Measurements from ENCODE around the gene TTC23L. TPM values are rescaled to one million over a fixed set of nuclear protein-coding genes. Genes with fewer than 3 reads are reported as not detected.
A peak's percentile ranks its signal among the peaks of the same experiment; 100 is the strongest.
"Not testable (repeated sequence)": the region's sequence is repeated elsewhere in the genome, so short reads cannot be mapped to it uniquely, and the experiment has no call there.

TTC23L gene
- total RNA-seq, 1 experiment from 2014 or later: 3.9 TPM

DNA sequence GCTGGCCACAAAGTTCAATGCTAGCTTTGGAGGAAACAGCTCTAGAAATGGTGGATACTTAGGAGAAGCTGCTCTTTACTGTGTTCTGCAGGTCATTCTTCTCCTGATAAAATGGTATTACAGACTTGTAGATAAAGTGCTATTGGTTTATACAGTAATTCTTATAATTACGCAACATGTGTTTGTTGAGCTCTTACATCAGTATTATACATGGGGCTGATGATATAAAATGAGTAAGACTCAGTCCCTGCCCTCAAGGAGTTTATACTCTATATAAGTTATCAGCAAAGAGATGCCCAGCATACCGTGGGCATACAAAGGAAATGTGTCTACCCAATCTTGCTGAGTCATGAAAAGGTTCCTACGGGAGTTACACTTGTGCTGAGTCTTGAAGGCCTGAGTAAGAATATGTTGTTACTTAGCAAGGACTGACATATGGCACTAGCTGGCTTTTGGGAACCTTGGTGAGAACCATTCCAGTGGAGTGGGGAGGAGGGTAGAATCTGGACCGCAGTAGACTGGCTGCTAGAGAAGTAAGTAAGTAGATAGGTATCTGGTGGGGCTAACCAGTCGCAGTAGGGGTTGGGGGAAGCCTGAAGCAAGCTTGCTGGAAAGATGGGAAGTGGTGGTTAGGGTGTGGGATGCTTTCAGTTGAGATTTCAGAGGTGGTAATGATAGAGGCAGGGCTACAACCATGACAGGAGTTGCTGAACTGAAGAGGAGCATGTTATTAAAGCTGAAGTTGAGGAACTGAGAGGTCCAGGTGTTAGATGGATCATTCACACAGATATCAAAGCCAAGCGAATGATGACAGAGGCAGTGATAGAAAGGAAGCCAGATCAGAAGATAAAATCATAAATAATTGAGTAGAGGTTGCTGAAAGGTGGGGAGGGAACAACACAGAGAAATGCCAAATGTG, 11.1 kb upstream of the TTC23L start:
- Histone ChIP-seq H3F3A (ENCODE audit: insufficient read depth, low read depth) (peaks cover 36% of the 10 kb centered on the region), H3K4me1 (replicated peaks; ENCODE audit: insufficient read depth) (no peaks in the 10 kb centered on the region), H3K4me3 (no peak overlapping the region), H4K20me1 (ENCODE audit: insufficient read depth) (no peaks in the 10 kb centered on the region), H3K9me3 (ENCODE audit: insufficient read depth, low read depth) (no peaks in the 10 kb centered on the region), H3K4me2 (no peak overlapping the region), H3K79me2 (ENCODE audit: low read depth) (no peaks in the 10 kb centered on the region), H3K27me3 (ENCODE audit: insufficient read depth, low read depth) (no peaks in the 10 kb centered on the region), H2AFZ (no peak overlapping the region), H3K27ac (no peak overlapping the region; the same call in 1 of the 2 replicates), H3K36me3 (ENCODE audit: low read depth) (peaks cover 88% of the 10 kb centered on the region), H3K9me2 (ENCODE audit: insufficient read depth) (no peaks in the 10 kb centered on the region)
- no TSS peak for BruUV-seq (replicated peaks)
- no peak for DNase-seq
- POLR2A ChIA-PET (ENCODE audit: unreplicated experiment): interaction anchor here (0.6 kb wide), 1 partner anchor 87 kb away, joined by 6 read pairs; no protein-coding TSS in a partner anchor
- intact Hi-C loops (cut with micrococcal nuclease; ENCODE audit: unreplicated experiment): no loop called here
- TF ChIP-seq EZH2 (IDR thresholded peaks at IDR 0.05; ENCODE audit: low read depth) (no peak), CTCF (conservative IDR thresholded peaks at IDR 0.05) (no peak)
- CTCF ChIA-PET: no interaction called here

DNA sequence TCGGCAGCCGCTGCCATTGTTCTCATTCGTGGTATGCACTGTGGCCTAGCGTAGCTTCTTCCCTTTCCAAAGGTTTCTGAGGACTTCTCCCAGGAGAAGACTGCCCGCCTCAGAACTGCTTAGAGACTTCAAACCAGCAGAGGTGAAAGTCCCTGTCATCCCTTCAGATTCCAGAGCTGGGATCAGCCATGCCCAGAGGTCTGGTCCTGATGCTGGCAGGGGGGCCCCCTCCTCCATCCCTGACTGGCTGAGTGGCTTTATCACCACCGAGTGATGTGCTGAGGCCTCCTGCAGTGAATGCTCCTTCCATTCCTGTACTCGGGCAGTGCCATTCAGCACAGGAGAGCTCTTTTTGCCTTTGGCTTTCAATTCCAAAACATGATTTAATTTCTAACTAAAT, 8.1 kb upstream of the TTC23L start:
- intact Hi-C loops (cut with micrococcal nuclease; ENCODE audit: unreplicated experiment); H2AFZ ChIP-seq; H3K9me3 ChIP-seq (ENCODE audit: insufficient read depth, low read depth); H3K27me3 ChIP-seq (ENCODE audit: insufficient read depth, low read depth); H3K27ac ChIP-seq; H3K9me2 ChIP-seq (ENCODE audit: insufficient read depth); H4K20me1 ChIP-seq (ENCODE audit: insufficient read depth); H3K4me2 ChIP-seq; DNase-seq; CTCF ChIA-PET; H3K4me3 ChIP-seq; H3K4me1 ChIP-seq (replicated peaks; ENCODE audit: insufficient read depth); H3K79me2 ChIP-seq (ENCODE audit: low read depth): not testable (repeated sequence)
- TSS peak; percentile 23 for BruUV-seq (replicated peaks)
- H3K36me3 ChIP-seq (ENCODE audit: low read depth): peaks cover 69% of the 10 kb centered on the region
- POLR2A ChIA-PET (ENCODE audit: unreplicated experiment): interaction anchor here (0.6 kb wide), 1 partner anchor 166 kb away, joined by 9 read pairs; no protein-coding TSS in a partner anchor
- H3F3A ChIP-seq (ENCODE audit: insufficient read depth, low read depth): peaks cover 44% of the 10 kb centered on the region

DNA sequence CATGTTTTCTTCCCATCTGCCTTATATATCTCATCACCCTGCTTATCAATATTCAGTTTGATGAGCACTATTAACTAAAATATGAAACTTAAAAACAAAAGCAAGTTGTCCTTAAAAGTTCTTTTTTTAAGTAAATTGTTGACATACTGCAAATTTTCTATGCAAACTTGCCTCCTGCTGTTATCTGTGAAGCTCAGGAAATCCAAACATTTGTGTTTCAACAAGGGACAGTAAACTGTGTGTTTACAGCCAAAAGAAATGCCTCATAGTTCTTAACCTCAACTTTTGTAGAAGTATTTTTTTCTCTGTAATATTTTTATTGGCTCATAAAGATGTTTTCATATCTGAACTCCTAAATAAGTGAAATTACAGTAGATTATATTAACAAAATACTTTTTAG, 7.7 kb upstream of the TTC23L start:
- H3K36me3 ChIP-seq (ENCODE audit: low read depth): peaks cover 66% of the 10 kb centered on the region
- H3K4me1 ChIP-seq (replicated peaks; ENCODE audit: insufficient read depth): no peaks in the 10 kb centered on the region
- CTCF ChIA-PET: no interaction called here
- no peaks in the 10 kb centered on the region for H3K27me3 ChIP-seq (ENCODE audit: insufficient read depth, low read depth)
- no peaks in the 10 kb centered on the region for H3K9me2 ChIP-seq (ENCODE audit: insufficient read depth)
- H3K4me2 ChIP-seq: no peak overlapping the region
- POLR2A ChIA-PET (ENCODE audit: unreplicated experiment): interaction anchor here (0.6 kb wide), 1 partner anchor 167 kb away, joined by 9 read pairs; no protein-coding TSS in a partner anchor
- no peak for DNase-seq
- H3K79me2 ChIP-seq (ENCODE audit: low read depth): no peaks in the 10 kb centered on the region
- no peaks in the 10 kb centered on the region for H3K9me3 ChIP-seq (ENCODE audit: insufficient read depth, low read depth)
- H2AFZ ChIP-seq: no peak overlapping the region
- no peak overlapping the region for H3K4me3 ChIP-seq
- H4K20me1 ChIP-seq (ENCODE audit: insufficient read depth): no peaks in the 10 kb centered on the region
- no peak overlapping the region for H3K27ac ChIP-seq
- intact Hi-C loops (cut with micrococcal nuclease; ENCODE audit: unreplicated experiment): no loop called here
- peaks cover 48% of the 10 kb centered on the region for H3F3A ChIP-seq (ENCODE audit: insufficient read depth, low read depth)
- no TSS peak for BruUV-seq (replicated peaks)
- TF ChIP-seq EZH2 (IDR thresholded peaks at IDR 0.05; ENCODE audit: low read depth) (no peak), CTCF (conservative IDR thresholded peaks at IDR 0.05) (no peak)

Measured in PC-9 (cell line).